NCI-H2227 (cell line): ENCODE data around the gene CTDP1.

ENCODE experiments used
- DNase-seq: peaks from one replicate; lab custom pipeline; 2025; ENCODE audit not compliant: unreplicated experiment; lab: John Stamatoyannopoulos, UW

Gene CTDP1

GRCh38 chr18:79755496-79756142 lies 76.0 kb downstream of the CTDP1 start:
- no peak for DNase-seq

GRCh38 chr18:79756143-79756500 lies 76.5 kb downstream of the CTDP1 start:
- DNase-seq = no peak

DNA sequence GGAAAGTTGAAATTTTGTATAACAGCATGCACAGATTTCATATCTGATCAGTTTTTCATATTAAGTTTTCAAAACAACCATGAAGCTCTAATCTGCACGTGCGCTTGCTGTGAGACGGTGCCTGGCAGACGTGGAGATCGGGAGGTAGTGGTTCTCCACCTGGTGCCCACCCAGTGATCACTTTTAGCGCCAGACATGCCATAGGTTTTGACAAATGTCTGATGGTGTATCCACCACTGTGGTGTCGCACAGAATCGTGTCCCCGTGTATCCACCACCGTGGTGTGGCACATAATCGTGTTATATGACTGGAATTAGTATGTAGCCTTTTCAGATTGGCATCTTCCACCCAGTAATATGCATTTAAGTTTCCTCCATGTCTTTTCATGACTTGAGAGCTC lies 77.2 kb downstream of the CTDP1 start:
- DNase-seq = no peak

GRCh38 chr18:79760348-79760747 lies 80.7 kb downstream of the CTDP1 start:
- no peak for DNase-seq

DNA sequence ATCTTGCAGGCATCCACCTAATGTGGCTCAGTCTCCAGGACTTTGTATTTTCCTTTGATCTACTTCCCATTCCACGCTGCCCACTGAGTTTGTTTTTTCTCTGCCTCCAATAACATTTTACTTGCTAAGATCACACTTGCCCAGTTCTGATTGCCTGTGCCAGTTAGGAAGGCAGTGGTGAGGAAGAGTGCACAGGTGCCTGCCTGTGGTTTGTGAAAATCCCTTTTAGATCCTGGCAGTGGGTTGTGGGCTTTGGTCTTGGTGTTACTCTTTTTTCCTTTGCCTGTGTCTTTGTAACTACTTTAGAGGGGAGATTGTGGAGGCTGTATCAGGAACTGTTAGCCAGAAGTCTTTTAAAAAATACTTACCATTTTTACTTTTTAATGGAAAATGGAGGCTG lies 81.3 kb downstream of the CTDP1 start:
- DNase-seq = no peak

- no peak for DNase-seq
Observed at GRCh38 chr18:79763407-79763806, 83.8 kb downstream of the CTDP1 start.

DNA sequence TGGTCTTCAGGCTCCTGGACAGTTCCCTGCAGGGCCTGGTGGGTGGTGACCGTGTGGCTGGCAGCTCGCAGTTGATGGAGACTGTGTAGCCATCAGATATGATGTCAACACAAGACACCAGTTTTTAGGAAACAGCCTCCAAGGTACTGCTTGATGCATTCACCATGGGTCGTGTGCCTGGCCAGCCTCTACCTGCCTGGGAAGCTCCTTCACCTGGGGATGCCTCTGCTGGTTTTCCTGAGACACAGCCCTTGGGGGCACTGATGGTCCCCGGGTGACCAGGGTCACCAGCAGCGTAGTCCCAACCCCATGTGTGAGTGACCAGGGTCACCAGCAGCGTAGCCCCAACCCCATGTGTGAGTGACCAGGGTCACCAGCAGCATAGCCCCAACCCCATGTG lies 84.5 kb downstream of the CTDP1 start:
- DNase-seq = no peak

DNA sequence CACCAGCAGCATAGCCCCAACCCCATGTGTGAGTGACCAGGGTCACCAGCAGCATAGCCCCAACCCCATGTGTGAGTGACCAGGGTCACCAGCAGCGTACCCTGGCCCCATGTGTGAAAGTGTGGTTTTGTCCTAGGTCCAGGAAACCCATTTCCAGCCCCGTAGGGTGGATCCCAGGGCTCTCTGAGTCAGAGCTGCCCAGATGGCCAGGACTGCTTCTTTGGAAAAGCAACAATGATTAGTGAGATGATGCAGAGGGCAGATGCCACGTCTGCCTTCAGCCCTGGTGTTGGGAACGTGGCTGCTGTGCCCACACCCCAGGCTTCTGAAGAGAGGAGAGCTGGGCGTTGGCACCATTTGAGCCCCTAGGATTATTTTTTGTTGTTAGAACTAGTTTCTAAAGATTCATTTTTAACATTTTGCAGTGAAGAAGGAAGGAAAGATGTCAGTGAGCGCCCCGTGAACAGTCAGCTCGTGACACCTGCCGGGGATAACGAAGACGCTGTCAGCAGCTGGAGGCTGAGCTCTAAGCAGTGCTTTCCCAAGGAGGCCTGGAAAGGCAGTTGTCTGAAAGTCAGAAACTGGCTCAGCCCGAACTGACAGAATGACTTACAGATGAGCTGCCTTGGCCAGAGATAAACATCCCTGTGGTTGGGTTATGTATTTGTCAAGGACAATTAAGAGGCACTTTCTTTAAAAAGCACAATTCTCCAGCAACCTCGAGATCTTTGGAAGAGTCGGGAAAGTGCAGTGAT lies 86.1 kb downstream of the CTDP1 start:
- no peak for DNase-seq

DNA sequence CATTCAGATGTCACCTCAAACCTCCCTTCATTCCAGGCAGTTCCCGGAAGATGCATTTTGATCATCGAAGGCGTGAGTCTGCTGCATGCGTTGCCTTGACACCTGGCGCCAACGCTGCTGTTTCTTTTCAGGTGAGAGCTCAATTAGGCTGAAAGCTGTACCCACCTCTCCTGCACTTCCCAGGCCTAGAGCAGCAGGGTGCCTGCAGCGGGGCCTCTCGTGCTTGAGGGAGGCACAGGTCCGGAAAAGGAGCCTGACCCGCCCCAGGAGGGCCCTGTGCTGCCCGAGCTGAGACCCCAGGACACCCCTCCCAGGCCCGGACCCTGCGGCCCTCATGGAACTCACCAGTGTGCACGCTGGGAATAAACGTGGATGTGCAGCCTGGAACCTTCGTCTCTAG lies 86.7 kb downstream of the CTDP1 start:
- DNase-seq = no peak

DNA sequence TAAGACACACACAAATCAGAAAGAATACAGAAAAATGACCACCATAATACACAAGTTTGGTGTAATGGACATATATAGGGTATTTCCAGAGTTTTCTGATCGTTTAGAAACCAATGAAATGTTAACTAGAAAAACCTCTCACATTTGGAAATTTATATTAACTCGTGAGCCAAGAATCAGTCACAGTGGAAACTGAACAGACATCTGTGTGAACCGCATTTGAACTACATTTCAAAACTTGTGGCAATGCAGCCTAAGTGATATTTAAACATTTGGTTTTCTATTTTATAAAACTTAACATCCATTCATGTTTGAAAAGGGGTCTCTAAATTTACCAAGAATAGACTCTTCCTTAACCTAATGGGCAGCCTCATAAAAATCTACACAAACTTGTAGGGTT lies 89.1 kb downstream of the CTDP1 start:
- no peak for DNase-seq

GRCh38 chr18:79769698-79770500 lies 90.3 kb downstream of the CTDP1 start:
- DNase-seq = no peak

DNA sequence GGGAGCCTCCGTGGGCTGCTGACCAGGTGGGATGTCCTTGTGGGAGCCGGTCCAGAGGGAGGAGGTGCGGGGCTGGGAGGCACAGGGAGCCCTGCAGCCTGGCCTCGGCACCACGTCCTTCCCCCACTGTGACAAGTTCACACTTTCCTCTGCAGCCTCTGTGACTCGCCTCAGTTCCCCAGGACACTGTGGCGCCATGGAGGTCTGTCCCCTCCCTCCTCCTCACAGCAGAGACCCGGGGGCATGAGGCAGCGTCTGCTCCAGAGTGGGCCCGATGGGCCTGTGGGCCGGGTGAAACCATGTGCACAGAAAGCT lies 90.9 kb downstream of the CTDP1 start:
- DNase-seq = no peak

DNA sequence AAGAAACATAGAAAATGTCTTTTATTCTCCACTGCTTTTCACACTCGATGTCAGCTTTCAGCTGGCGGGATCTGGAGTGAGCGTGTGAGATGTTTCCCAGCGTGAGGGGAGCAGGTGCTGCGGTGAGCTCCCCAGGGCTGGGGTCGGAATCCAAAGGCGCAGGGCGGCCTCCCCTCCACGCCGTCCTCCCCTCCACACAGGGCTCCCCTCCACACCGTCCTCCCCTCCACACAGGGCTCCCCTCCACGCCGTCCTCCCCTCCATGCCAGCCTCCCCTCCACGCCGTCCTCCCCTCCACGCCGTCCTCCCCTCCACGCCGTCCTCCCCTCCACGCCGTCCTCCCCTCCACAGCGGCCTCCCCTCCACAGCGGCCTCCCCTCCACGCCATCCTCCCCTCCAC lies 91.2 kb downstream of the CTDP1 start:
- DNase-seq = no peak

GRCh38 chr18:79771446-79772107 lies 92.0 kb downstream of the CTDP1 start:
- DNase-seq = no peak

GRCh38 chr18:79772108-79772864 lies 92.7 kb downstream of the CTDP1 start:
- DNase-seq = no peak

DNA sequence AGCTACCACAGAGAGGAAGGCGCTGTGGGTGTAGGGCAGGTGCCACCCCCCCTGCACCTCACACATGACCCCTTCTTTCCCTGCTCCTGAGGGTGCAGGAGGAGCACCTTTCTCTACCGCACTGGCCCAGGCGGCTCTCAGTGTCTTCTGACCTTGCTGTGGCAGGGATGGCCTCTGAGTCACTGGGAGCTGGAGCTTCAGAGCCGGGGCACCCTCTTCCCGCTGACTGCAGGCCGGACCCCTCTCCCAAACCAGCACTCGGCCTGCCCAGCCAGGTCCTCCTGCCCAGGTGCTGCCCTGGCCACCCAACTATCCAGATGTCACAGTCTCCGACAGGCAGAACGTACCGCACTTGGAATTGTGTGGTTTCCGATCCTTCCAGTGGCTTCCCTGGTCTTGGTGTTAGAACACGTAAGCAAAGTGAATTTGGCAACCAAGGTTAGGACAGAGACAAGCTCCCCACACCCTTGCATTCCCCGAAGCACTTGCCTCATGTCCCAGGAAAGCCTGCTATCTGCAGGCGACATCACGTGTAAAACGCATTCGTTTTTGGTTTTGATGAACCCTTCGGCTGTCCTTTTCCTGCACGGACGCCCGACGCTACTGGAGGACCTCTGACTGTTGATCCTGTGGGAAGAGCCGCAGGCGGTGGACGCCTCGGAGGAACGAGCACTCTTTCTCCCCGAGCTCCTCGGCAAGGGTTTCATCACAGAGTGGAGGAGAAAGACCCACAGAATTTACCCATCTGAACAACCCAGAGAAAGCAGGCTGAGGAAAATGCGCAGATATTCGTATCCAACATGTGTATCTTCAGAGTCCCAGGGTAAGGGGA lies 93.5 kb downstream of the CTDP1 start:
- DNase-seq = no peak

GRCh38 chr18:79774111-79774510 lies 94.5 kb downstream of the CTDP1 start:
- DNase-seq = no peak

DNA sequence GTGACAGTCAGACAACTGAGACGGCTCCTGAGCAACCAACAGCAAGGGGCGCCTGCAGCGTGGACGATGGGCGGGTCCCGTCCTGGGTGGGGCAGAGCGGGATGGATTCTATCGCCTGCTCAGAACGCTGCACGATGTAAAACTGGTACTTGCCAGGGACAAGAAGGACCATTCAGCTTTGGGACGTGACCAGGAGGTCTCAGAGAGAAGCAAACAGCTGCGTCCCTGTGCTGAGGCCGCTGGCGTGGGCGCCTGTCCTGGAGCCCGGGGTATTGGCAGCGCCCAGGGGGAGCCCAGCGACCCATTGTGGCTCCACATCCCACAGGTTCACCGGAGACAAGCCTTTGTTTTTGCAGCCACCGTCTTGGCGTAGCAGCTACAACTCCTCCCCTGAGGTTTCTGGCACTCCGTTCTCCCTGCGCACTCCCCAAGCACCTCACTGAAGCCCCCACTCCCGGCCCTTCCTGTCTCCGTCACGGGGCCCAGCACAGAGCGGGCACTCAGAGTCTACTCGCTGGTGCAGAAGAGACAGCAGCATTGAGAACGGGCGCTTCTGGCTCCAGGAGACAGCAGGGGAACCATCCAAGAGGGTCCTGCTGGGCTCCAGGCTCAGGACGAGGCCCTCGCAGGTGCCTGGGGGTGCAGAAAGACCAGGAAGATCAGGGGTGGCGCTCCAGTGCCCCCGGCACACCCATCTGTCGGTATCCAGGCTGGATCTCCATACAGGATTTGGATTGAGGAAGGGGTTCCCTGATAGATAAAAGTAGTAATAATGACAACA lies 96.0 kb downstream of the CTDP1 start:
- no peak for DNase-seq

- no peak for DNase-seq
Observed at GRCh38 chr18:79776674-79777073, 97.1 kb downstream of the CTDP1 start.
